HUES64 (cell line): Measurements from ENCODE around the gene LAMTOR3. TPM values are rescaled to one million over a fixed set of nuclear protein-coding genes. Genes with fewer than 3 reads are reported as not detected.

Experiments
- H3K27ac ChIP-seq: 2 replicates; pipeline ENCODE4 v1.7.0; 2013; ENCODE audit warnings: low read depth, low read length, inconsistent platforms
- H3K27me3 ChIP-seq: 2 replicates; pipeline ENCODE4 v1.6.1; 2013; ENCODE audit warnings: mild to moderate bottlenecking, low read length; ENCODE audit not compliant: insufficient read depth
- H3K36me3 ChIP-seq: 2 replicates; pipeline ENCODE4 v1.6.1; 2013; ENCODE audit warnings: mild to moderate bottlenecking, low read length; ENCODE audit not compliant: insufficient read depth
- H3K4me1 ChIP-seq: 2 replicates; pipeline ENCODE4 v1.6.1; 2013; ENCODE audit warnings: mild to moderate bottlenecking, low read length, moderate library complexity; ENCODE audit not compliant: insufficient read depth
- H3K4me3 ChIP-seq: 2 replicates; pipeline ENCODE4 v1.5.1; 2013; ENCODE audit warnings: mild to moderate bottlenecking, low read length, moderate library complexity
- H3K9ac ChIP-seq: 2 replicates; pipeline ENCODE4 v1.6.1; 2013; ENCODE audit warnings: mild to moderate bottlenecking, low read depth, low read length
- H3K9me3 ChIP-seq: 2 replicates; pipeline ENCODE4 v1.6.1; 2013; ENCODE audit warnings: low read depth, low read length; ENCODE audit not compliant: insufficient read depth
- WGBS: fragments of 150-250, 120-280 bp; methylation state at CpG from one replicate; pipeline ENCODE4 v1.1.7; 2013; ENCODE audit warnings: missing lambda C conversion rate; 5-methylcytosine and 5-hydroxymethylcytosine counted together
- polyA plus RNA-seq, 2 experiments: library from polyadenylated mRNA; stranded (reverse); fragments of 50-300 nt; gene quantifications; one replicate each; pipeline ENCODE4 v1.2.3, GENCODE V29; 2013

The LAMTOR3 gene
- 29.8 TPM for polyA plus RNA-seq (2013, experiment 1 of 2)
- polyA plus RNA-seq (2013, experiment 2 of 2), result 33.9 TPM

GRCh38 chr4:99894161-99894997, at the start of gene LAMTOR3:
TSS of gene LAMTOR3 (minus strand) at chr4:99894427. CDS start at chr4:99893963, 464 bp downstream.
- WGBS, result 3% methylated on average over 29 of the region's 40 CpGs

GRCh38 chr4:99938243-99938753, 44.1 kb upstream of the LAMTOR3 start:
- 96% methylated on average over 2 of the region's 3 CpGs for WGBS
- H3K27me3 ChIP-seq, result no peaks in the 10 kb centered on the region
- H3K4me3 ChIP-seq, result no peak overlapping the region
- H3K9ac ChIP-seq, result no peak overlapping the region
- peaks cover 14% of the 10 kb centered on the region; the same call in 1 of the 2 replicates for H3K9me3 ChIP-seq
- H3K4me1 ChIP-seq, result no peaks in the 10 kb centered on the region
- no peak overlapping the region for H3K27ac ChIP-seq
- peaks cover 18% of the 10 kb centered on the region for H3K36me3 ChIP-seq

More at GRCh38 chr4:99894161-99894997, at the start of gene LAMTOR3:
- Histone ChIP-seq H3K9me3 (no peaks in the 10 kb centered on the region), H3K36me3 (peaks cover 8% of the 10 kb centered on the region; the same call in 1 of the 2 replicates), H3K27me3 (no peaks in the 10 kb centered on the region), H3K4me3 (peak within 1 kb of the TSS; percentile 95), H3K9ac (peak within 1 kb of the TSS; percentile 67), H3K4me1 (no peaks in the 10 kb centered on the region), H3K27ac (peak within 1 kb of the TSS; percentile 80; the same call in 1 of the 2 replicates)

DNA sequence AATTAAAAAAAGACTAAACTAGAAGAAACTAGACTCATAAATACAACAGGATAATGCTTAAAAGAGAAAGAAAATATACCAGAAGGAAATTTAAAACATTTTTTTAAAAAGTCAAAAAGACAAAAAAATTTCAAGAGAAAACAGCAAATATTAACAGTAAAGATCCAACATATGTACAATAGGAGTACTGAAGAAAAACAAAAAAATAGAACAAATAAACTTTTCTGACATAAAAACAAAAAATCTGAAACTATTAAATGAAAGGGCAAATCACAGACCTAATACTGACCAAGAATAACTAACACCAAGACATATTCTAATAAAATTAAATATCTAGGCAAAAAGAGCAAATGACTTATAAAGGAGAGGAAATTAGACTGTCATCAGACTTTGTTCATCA, 40.7 kb upstream of the LAMTOR3 start:
- Histone ChIP-seq H3K27me3 (no peaks in the 10 kb centered on the region), H3K36me3 (peaks cover 19% of the 10 kb centered on the region), H3K4me1 (no peaks in the 10 kb centered on the region), H3K4me3 (no peak overlapping the region), H3K27ac (no peak overlapping the region), H3K9me3 (peaks cover 14% of the 10 kb centered on the region; the same call in 1 of the 2 replicates), H3K9ac (no peak overlapping the region)

DNA sequence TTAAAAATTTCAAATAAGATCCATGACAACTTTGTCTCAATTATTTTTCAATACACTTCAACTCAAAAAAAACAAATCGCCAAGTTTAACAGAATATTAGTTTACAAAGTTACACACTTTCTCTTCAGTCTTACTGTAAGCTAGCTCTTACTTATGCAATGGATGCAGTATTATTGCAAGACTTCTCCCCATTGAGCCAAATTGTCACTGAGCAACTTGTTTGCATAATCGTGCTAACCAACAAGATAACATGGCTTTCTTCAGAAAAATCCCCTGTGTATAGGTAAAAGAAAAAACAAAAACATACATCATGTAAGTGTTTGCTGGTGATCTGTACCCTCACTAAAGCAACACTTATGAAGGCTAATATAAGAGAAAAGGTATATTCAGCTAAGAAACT, 33.3 kb upstream of the LAMTOR3 start:
- 95% methylated on average over 2 of the region's 2 CpGs for WGBS
- Histone ChIP-seq H3K4me1 (no peaks in the 10 kb centered on the region), H3K4me3 (no peak overlapping the region), H3K9me3 (no peaks in the 10 kb centered on the region), H3K9ac (no peak overlapping the region), H3K36me3 (peaks cover 53% of the 10 kb centered on the region), H3K27me3 (no peaks in the 10 kb centered on the region), H3K27ac (no peak overlapping the region)

GRCh38 chr4:99921174-99921573, 26.9 kb upstream of the LAMTOR3 start:
- H3K4me3 ChIP-seq, result no peak overlapping the region
- H3K27me3 ChIP-seq, result no peaks in the 10 kb centered on the region
- no peaks in the 10 kb centered on the region; the same call in 1 of the 2 replicates for H3K9me3 ChIP-seq
- H3K36me3 ChIP-seq, result peaks cover 64% of the 10 kb centered on the region
- no peak overlapping the region for H3K9ac ChIP-seq
- WGBS, result 100% methylated on average over 2 of the region's 3 CpGs
- no peaks in the 10 kb centered on the region for H3K4me1 ChIP-seq
- H3K27ac ChIP-seq, result no peak overlapping the region

GRCh38 chr4:99918656-99919055, 24.4 kb upstream of the LAMTOR3 start:
- peaks cover 58% of the 10 kb centered on the region for H3K36me3 ChIP-seq
- 100% methylated on average over 1 of the region's 2 CpGs for WGBS

GRCh38 chr4:99917575-99917974, 23.3 kb upstream of the LAMTOR3 start:
- H3K36me3 ChIP-seq, result peaks cover 49% of the 10 kb centered on the region
- H3K27me3 ChIP-seq, result no peaks in the 10 kb centered on the region
- no peak overlapping the region for H3K27ac ChIP-seq
- H3K9ac ChIP-seq, result no peak overlapping the region
- no peaks in the 10 kb centered on the region; the same call in 1 of the 2 replicates for H3K9me3 ChIP-seq
- H3K4me1 ChIP-seq, result no peaks in the 10 kb centered on the region
- WGBS, result 98% methylated on average over 3 of the region's 3 CpGs
- no peak overlapping the region for H3K4me3 ChIP-seq

More at GRCh38 chr4:99918656-99919055, 24.4 kb upstream of the LAMTOR3 start:
- H3K9ac ChIP-seq, result no peak overlapping the region
- H3K27ac ChIP-seq, result no peak overlapping the region
- H3K4me3 ChIP-seq, result no peak overlapping the region
- H3K4me1 ChIP-seq, result no peaks in the 10 kb centered on the region
- H3K9me3 ChIP-seq, result no peaks in the 10 kb centered on the region; the same call in 1 of the 2 replicates
- no peaks in the 10 kb centered on the region for H3K27me3 ChIP-seq

- Histone ChIP-seq H3K9me3 (no peaks in the 10 kb centered on the region; the same call in 1 of the 2 replicates), H3K9ac (no peak overlapping the region), H3K4me3 (no peak overlapping the region), H3K36me3 (peaks cover 37% of the 10 kb centered on the region), H3K27ac (no peak overlapping the region), H3K27me3 (no peaks in the 10 kb centered on the region), H3K4me1 (no peaks in the 10 kb centered on the region)
- WGBS, result 100% methylated on average over 2 of the region's 2 CpGs
Measured at GRCh38 chr4:99915449-99915848, 21.2 kb upstream of the LAMTOR3 start.

DNA sequence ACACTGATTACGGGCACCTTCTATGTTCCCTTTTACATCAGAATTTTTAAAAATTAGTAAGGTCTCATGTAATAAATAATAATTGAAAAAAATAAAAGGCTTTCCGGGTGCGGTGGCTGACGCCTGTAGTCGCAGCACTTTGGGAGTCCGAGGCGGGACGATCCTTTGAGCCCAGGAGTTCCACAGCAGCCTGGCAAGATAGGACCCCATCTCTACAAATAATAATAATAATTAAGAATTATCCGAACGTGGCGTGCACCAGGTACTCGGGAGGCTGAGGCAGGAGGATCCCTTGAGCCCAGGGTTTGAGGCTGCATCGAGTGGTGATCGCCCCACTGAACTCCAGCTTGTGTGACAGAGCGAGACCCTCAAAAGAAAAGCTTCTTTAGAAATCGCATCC, 771 bp upstream of the LAMTOR3 start:
- Histone ChIP-seq H3K36me3 (peaks cover 12% of the 10 kb centered on the region; the same call in 1 of the 2 replicates), H3K4me1 (no peaks in the 10 kb centered on the region), H3K9ac (peak overlapping the region; percentile 60; the same call in 1 of the 2 replicates), H3K27me3 (no peaks in the 10 kb centered on the region), H3K4me3 (peak overlapping the region; percentile 95), H3K27ac (peak overlapping the region; percentile 80; the same call in 1 of the 2 replicates), H3K9me3 (no peaks in the 10 kb centered on the region)
- 94% methylated on average over 15 of the region's 16 CpGs for WGBS

DNA sequence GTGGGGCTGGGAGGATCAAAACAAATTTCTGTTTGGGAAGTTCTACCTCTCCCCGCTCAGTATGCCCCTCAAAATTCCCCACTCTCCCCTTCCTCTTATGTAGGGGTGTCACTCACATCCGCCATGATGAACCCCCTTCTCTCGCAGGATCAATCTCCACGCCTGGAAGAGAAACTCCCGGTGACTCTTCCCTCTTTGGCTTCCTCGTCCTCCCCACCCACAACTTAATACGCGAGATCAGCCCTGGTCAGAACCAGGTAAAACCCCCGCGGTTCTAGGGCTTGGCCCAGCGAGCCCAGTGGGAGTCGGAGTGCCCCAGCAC, 427 bp downstream of the LAMTOR3 start:
- H3K36me3 ChIP-seq, result peaks cover 9% of the 10 kb centered on the region; the same call in 1 of the 2 replicates
- peak overlapping the region; percentile 59; the same call in 1 of the 2 replicates for H3K27ac ChIP-seq
- no peaks in the 10 kb centered on the region for H3K27me3 ChIP-seq
- H3K9ac ChIP-seq, result peak overlapping the region; percentile 67
- 2% methylated on average over 12 of the region's 12 CpGs for WGBS
- H3K9me3 ChIP-seq, result no peaks in the 10 kb centered on the region
- no peaks in the 10 kb centered on the region for H3K4me1 ChIP-seq
- peak overlapping the region; percentile 95 for H3K4me3 ChIP-seq

- Histone ChIP-seq H3K9me3 (no peaks in the 10 kb centered on the region), H3K36me3 (peaks cover 6% of the 10 kb centered on the region; the same call in 1 of the 2 replicates), H3K9ac (no peak overlapping the region), H3K4me1 (no peaks in the 10 kb centered on the region), H3K4me3 (peak overlapping the region; percentile 95), H3K27ac (no peak overlapping the region), H3K27me3 (no peaks in the 10 kb centered on the region)
- 96% methylated on average over 8 of the region's 8 CpGs for WGBS
Measured at GRCh38 chr4:99893029-99893428, 1.2 kb downstream of the LAMTOR3 start.
